OCI-LY7 (cell line): ENCODE results near the gene MSANTD1. TPM values are rescaled to one million over a fixed set of nuclear protein-coding genes. Genes with fewer than 3 reads are reported as not detected.

ENCODE experiments used
- BruUV-seq: library from RNA; stranded (reverse); fragments of 400-500 nt; replicated peaks from 2 replicates; lab custom pipeline; 2021; lab: Mats Ljungman, UMichigan
- CTCF ChIA-PET: fragments of 300-600 bp; sonication (Branson Sonifier 250); formaldehyde crosslinking; loops from one replicate; lab custom pipeline; 2022; ENCODE audit warnings: antibody characterized with exemption; ENCODE audit not compliant: unreplicated experiment; lab: Charles Lee
- POLR2A ChIA-PET: fragments of 300-600 bp; sonication (Branson Sonifier 250); formaldehyde crosslinking; loops from one replicate; lab custom pipeline; 2022; ENCODE audit warnings: antibody characterized with exemption; lab: Charles Lee
- DNase-seq: peaks from one replicate; pipeline ENCODE4 v3.0.0-alpha.2; 2015; ENCODE audit warnings: low spot score
- H2AFZ ChIP-seq: fragments of 200-600 bp; sonication (generic), shearing (Covaris generic); 2 replicates; pipeline ENCODE4 v1.6.1; 2014; ENCODE audit warnings: mild to moderate bottlenecking, antibody characterized with exemption, low read length, moderate library complexity
- H3K27ac ChIP-seq: fragments of 200-600 bp; sonication (generic); 2 replicates; pipeline ENCODE4 v1.5.1; 2014; ENCODE audit warnings: mixed run types, low read depth, mild to moderate bottlenecking, moderate library complexity, low read length, inconsistent platforms; ENCODE audit not compliant: poor library complexity, severe bottlenecking
- H3K36me3 ChIP-seq: fragments of 200-600 bp; sonication (generic); 2 replicates; pipeline ENCODE4 v1.6.1; 2014; ENCODE audit warnings: mild to moderate bottlenecking, antibody characterized with exemption, low read length, moderate library complexity, mixed read lengths; ENCODE audit not compliant: insufficient read depth
- H3K4me1 ChIP-seq: fragments of 200-600 bp; sonication (generic); 2 replicates; pipeline ENCODE4 v1.5.1; 2014; ENCODE audit warnings: mild to moderate bottlenecking, low read length; ENCODE audit not compliant: insufficient read depth, poor library complexity, severe bottlenecking
- H3K4me2 ChIP-seq: fragments of 200-600 bp; sonication (generic); 2 replicates; pipeline ENCODE4 v1.6.1; 2014; ENCODE audit warnings: mild to moderate bottlenecking, low read length
- H3K4me3 ChIP-seq: fragments of 200-600 bp; sonication (generic); 2 replicates; pipeline ENCODE4 v1.5.1; 2014; ENCODE audit warnings: mild to moderate bottlenecking, low read depth, low read length; ENCODE audit not compliant: poor library complexity, severe bottlenecking
- H3K79me2 ChIP-seq: fragments of 200-600 bp; sonication (generic); 2 replicates; pipeline ENCODE4 v1.6.1; 2016; ENCODE audit warnings: low read depth, mild to moderate bottlenecking, low read length, moderate library complexity, mixed read lengths; ENCODE audit not compliant: insufficient read depth
- H3K9me2 ChIP-seq: fragments of 200-600 bp; sonication (generic); 2 replicates; pipeline ENCODE4 v1.6.1; 2016; ENCODE audit warnings: mild to moderate bottlenecking, low read length, mixed read lengths; ENCODE audit not compliant: insufficient read depth
- H3K9me3 ChIP-seq: fragments of 200-600 bp; sonication (generic); 2 replicates; pipeline ENCODE4 v1.6.1; 2014; ENCODE audit warnings: mild to moderate bottlenecking, mixed run types, low read length, mixed read lengths
- H4K20me1 ChIP-seq: fragments of 200-600 bp; sonication (generic); 2 replicates; pipeline ENCODE4 v1.6.1; 2014; ENCODE audit warnings: mild to moderate bottlenecking, antibody characterized with exemption, low read length, moderate library complexity, mixed read lengths; ENCODE audit not compliant: insufficient read depth
- CTCF ChIP-seq: fragments of 200-600 bp; sonication (generic); conservative IDR thresholded peaks from 2 replicates; pipeline ENCODE4 v1.5.1; 2014; ENCODE audit warnings: mild to moderate bottlenecking, antibody characterized with exemption, low read length, moderate library complexity, mixed read lengths
- EZH2phosphoT487 ChIP-seq: fragments of 200-600 bp; sonication (generic); IDR thresholded peaks from 2 replicates; pipeline ENCODE4 v1.6.1; 2018; ENCODE audit warnings: low read depth, borderline replicate concordance, mild to moderate bottlenecking, mixed run types, antibody characterized with exemption, low read length, moderate library complexity, mixed read lengths
- intact Hi-C: fragments of 100-400 bp; cut with micrococcal nuclease; formaldehyde crosslinking; loops from one replicate; pipeline ENCODE4 v1.10.0; 2022; ENCODE audit not compliant: unreplicated experiment
- total RNA-seq, 2 experiments: library from RNA; depleted of rRNA in 1 of 2; stranded (reverse); fragments of >200 nt in 1 of 2; shearing (Covaris generic) in 1 of 2; gene quantifications; 2 replicates each; pipeline ENCODE4 v1.2.3, GENCODE V29; 2014 to 2022

The MSANTD1 gene
- total RNA-seq, 2 experiments from 2014 or later: 0.13 to 1.0 TPM

- no peak for DNase-seq
- BruUV-seq: no TSS peak
- H4K20me1 ChIP-seq: no peaks in the 10 kb centered on the region
- H3K27ac ChIP-seq: no peak overlapping the region
- no peaks in the 10 kb centered on the region for H3K36me3 ChIP-seq
- H2AFZ ChIP-seq: no peak overlapping the region
- no peak overlapping the region for H3K4me3 ChIP-seq
- H3K79me2 ChIP-seq: no peaks in the 10 kb centered on the region
- H3K4me2 ChIP-seq: no peak overlapping the region
- CTCF ChIA-PET: no interaction called here
- intact Hi-C loops: no loop called here
- POLR2A ChIA-PET: interaction anchor here (0.6 kb wide), 1 partner anchor 16 kb away, joined by 3 read pairs; no protein-coding TSS in a partner anchor
- H3K4me1 ChIP-seq: peaks cover 8% of the 10 kb centered on the region
- no peak for TF ChIP-seq CTCF
- no peak for TF ChIP-seq EZH2phosphoT487
- H3K9me3 ChIP-seq: no peaks in the 10 kb centered on the region
- H3K9me2 ChIP-seq: no peaks in the 10 kb centered on the region
Measured at GRCh38 chr4:3296651-3297050, 47.7 kb downstream of the MSANTD1 start.

GRCh38 chr4:3297066-3297859 is 48.3 kb downstream of the MSANTD1 start:
- H3K79me2 ChIP-seq: no peaks in the 10 kb centered on the region
- H3K4me1 ChIP-seq: peaks cover 2% of the 10 kb centered on the region
- ChIA-PET CTCF (no interaction called here), POLR2A (no interaction called here)
- intact Hi-C loops: no loop called here
- no peaks in the 10 kb centered on the region for H3K9me2 ChIP-seq
- H3K9me3 ChIP-seq: no peaks in the 10 kb centered on the region
- no peaks in the 10 kb centered on the region for H4K20me1 ChIP-seq
- DNase-seq: no peak
- no TSS peak for BruUV-seq
- TF ChIP-seq CTCF (no peak), EZH2phosphoT487 (no peak)
- no peak overlapping the region for H3K4me3 ChIP-seq
- H3K27ac ChIP-seq: no peak overlapping the region
- H3K36me3 ChIP-seq: no peaks in the 10 kb centered on the region
- no peak overlapping the region for H2AFZ ChIP-seq
- H3K4me2 ChIP-seq: no peak overlapping the region
